OCI-LY7 (cell line): ENCODE measurements around the gene KCNH1.

Experiments used
- EZH2phosphoT487 ChIP-seq: fragments of 200-600 bp; sonication (generic); IDR thresholded peaks from 2 replicates; pipeline ENCODE4 v1.6.1; 2018; ENCODE audit warnings: low read depth, borderline replicate concordance, mild to moderate bottlenecking, mixed run types, antibody characterized with exemption, low read length, moderate library complexity, mixed read lengths
- TF ChIP-seq, protein P1 (sequence below): fragments of 200-600 bp; sonication (generic); conservative IDR thresholded peaks from 2 replicates; pipeline ENCODE4 v1.5.1; 2014; ENCODE audit warnings: mild to moderate bottlenecking, antibody characterized with exemption, low read length, moderate library complexity, mixed read lengths

GRCh38 chr1:210629276-210629675 is 504.7 kb downstream of the KCNH1 start:
- TF ChIP-seq, protein P1, sequence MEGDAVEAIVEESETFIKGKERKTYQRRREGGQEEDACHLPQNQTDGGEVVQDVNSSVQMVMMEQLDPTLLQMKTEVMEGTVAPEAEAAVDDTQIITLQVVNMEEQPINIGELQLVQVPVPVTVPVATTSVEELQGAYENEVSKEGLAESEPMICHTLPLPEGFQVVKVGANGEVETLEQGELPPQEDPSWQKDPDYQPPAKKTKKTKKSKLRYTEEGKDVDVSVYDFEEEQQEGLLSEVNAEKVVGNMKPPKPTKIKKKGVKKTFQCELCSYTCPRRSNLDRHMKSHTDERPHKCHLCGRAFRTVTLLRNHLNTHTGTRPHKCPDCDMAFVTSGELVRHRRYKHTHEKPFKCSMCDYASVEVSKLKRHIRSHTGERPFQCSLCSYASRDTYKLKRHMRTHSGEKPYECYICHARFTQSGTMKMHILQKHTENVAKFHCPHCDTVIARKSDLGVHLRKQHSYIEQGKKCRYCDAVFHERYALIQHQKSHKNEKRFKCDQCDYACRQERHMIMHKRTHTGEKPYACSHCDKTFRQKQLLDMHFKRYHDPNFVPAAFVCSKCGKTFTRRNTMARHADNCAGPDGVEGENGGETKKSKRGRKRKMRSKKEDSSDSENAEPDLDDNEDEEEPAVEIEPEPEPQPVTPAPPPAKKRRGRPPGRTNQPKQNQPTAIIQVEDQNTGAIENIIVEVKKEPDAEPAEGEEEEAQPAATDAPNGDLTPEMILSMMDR = no peak
- TF ChIP-seq EZH2phosphoT487 = no peak
